PC-3 (cell line): ENCODE results near the gene NBAS.

Experiments used
- EZH2 ChIP-seq: fragments of 300-600 bp; sonication (generic); IDR thresholded peaks from one replicate; pipeline ENCODE4 v1.6.1; 2017; ENCODE audit warnings: antibody characterized with exemption, mild to moderate bottlenecking, low read length; ENCODE audit not compliant: unreplicated experiment
- TF ChIP-seq, protein P1 (sequence below): fragments of 300-600 bp; sonication (generic); conservative IDR thresholded peaks from 2 replicates; pipeline ENCODE4 v1.5.1; 2017; ENCODE audit warnings: antibody characterized with exemption, low read depth, mild to moderate bottlenecking, low read length

DNA sequence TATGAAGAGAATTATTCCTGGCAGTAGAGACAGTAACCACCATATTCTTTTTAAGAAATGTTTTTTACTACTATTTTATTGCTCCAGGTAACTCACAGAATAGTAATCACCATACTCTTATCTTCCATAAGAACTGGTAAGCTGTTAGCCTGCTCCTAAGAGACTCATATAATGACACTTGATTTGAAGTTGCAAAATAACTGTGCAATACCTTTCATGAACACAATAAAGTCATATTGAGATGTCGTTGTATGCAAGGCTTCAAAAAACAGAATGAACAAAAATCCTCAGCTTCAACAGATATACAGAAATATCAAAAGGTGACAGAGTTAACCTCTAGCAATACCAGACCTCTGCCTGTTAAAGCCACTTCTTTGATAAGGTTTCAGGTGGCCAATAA, 360.1 kb downstream of the NBAS start:
- TF ChIP-seq, protein P1, sequence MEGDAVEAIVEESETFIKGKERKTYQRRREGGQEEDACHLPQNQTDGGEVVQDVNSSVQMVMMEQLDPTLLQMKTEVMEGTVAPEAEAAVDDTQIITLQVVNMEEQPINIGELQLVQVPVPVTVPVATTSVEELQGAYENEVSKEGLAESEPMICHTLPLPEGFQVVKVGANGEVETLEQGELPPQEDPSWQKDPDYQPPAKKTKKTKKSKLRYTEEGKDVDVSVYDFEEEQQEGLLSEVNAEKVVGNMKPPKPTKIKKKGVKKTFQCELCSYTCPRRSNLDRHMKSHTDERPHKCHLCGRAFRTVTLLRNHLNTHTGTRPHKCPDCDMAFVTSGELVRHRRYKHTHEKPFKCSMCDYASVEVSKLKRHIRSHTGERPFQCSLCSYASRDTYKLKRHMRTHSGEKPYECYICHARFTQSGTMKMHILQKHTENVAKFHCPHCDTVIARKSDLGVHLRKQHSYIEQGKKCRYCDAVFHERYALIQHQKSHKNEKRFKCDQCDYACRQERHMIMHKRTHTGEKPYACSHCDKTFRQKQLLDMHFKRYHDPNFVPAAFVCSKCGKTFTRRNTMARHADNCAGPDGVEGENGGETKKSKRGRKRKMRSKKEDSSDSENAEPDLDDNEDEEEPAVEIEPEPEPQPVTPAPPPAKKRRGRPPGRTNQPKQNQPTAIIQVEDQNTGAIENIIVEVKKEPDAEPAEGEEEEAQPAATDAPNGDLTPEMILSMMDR = no peak
- TF ChIP-seq EZH2 = no peak
